HepG2 (cell line): ENCODE measurements around the gene DPH2. TPM values are rescaled to one million over a fixed set of nuclear protein-coding genes. Genes with fewer than 3 reads are reported as not detected.

Source experiments
- AKNA ChIP-seq: sonication (generic); formaldehyde crosslinking; IDR thresholded peaks from 2 replicates; pipeline ENCODE4 v1.4.0; 2020; ENCODE audit warnings: missing genetic modification reagents, borderline replicate concordance
- BRCA1 ChIP-seq: sonication (generic); formaldehyde crosslinking; IDR thresholded peaks from 2 replicates; pipeline ENCODE4 v1.4.0; 2020; ENCODE audit warnings: missing genetic modification reagents
- DR1 ChIP-seq: sonication (generic); formaldehyde crosslinking; IDR thresholded peaks from 2 replicates; pipeline ENCODE4 v1.8.0; 2021; ENCODE audit warnings: mild to moderate bottlenecking, missing genetic modification reagents, inconsistent platforms
- HDAC1 ChIP-seq: sonication (generic); formaldehyde crosslinking; IDR thresholded peaks from 2 replicates; pipeline ENCODE4 v1.5.1; 2020; ENCODE audit warnings: mild to moderate bottlenecking, missing genetic modification reagents
- HNRNPLL ChIP-seq: fragments of 200-400 bp; formaldehyde crosslinking; IDR thresholded peaks from 2 replicates; pipeline ENCODE4 v1.6.1; 2017; ENCODE audit warnings: mild to moderate bottlenecking, low read depth, low read length; ENCODE audit not compliant: poor library complexity, severe bottlenecking
- MYC ChIP-seq: sonication (generic); formaldehyde crosslinking; IDR thresholded peaks from 2 replicates; pipeline ENCODE4 v1.9.0; 2021; ENCODE audit warnings: missing genetic modification reagents, borderline replicate concordance
- PCBP1 ChIP-seq: fragments of 200-400 bp; formaldehyde crosslinking; IDR thresholded peaks from 2 replicates; pipeline ENCODE4 v1.6.1; 2017; ENCODE audit warnings: mild to moderate bottlenecking, low read depth, low read length, borderline replicate concordance
- PHF21A ChIP-seq: sonication (generic); formaldehyde crosslinking; IDR thresholded peaks from 2 replicates; pipeline ENCODE4 v1.5.0; 2020; ENCODE audit warnings: mild to moderate bottlenecking, missing genetic modification reagents
- POLR2AphosphoS5 ChIP-seq: IDR thresholded peaks from 2 replicates; pipeline ENCODE4 v1.6.1; 2012; ENCODE audit warnings: low read depth, low read length
- SALL2 ChIP-seq: sonication (generic); formaldehyde crosslinking; IDR thresholded peaks from 2 replicates; pipeline ENCODE4 v1.8.1; 2023; ENCODE audit warnings: mild to moderate bottlenecking, missing genetic modification reagents, inconsistent platforms
- SKI ChIP-seq: fragments of 450-650 bp; IDR thresholded peaks from one replicate; pipeline ENCODE4 v1.6.1; 2018; ENCODE audit warnings: mild to moderate bottlenecking; ENCODE audit not compliant: partially characterized antibody
- ZFY ChIP-seq: sonication (generic); formaldehyde crosslinking; IDR thresholded peaks from 2 replicates; pipeline ENCODE4 v1.4.0; 2020; ENCODE audit warnings: missing genetic modification reagents
- ZKSCAN1 ChIP-seq: fragments of 150-350 bp; IDR thresholded peaks from 2 replicates; pipeline ENCODE4 v1.6.1; 2014; ENCODE audit warnings: low read length
- ZNF18 ChIP-seq: sonication (generic); formaldehyde crosslinking; IDR thresholded peaks from 2 replicates; pipeline ENCODE4 v1.8.0; 2022; ENCODE audit warnings: mild to moderate bottlenecking, missing genetic modification reagents; ENCODE audit not compliant: insufficient replicate concordance
- ZNF224 ChIP-seq: sonication (generic); formaldehyde crosslinking; IDR thresholded peaks from 2 replicates; pipeline ENCODE4 v1.5.0; 2020; ENCODE audit warnings: mild to moderate bottlenecking, missing genetic modification reagents
- ZNF275 ChIP-seq: sonication (generic); formaldehyde crosslinking; IDR thresholded peaks from 2 replicates; pipeline ENCODE4 v1.8.0; 2022; ENCODE audit warnings: missing genetic modification reagents, mild to moderate bottlenecking, inconsistent platforms, borderline replicate concordance
- ZNF431 ChIP-seq: sonication (generic); formaldehyde crosslinking; IDR thresholded peaks from 2 replicates; pipeline ENCODE4 v1.9.0; 2022; ENCODE audit warnings: missing genetic modification reagents, low read depth, mild to moderate bottlenecking, borderline replicate concordance
- ZNF567 ChIP-seq: sonication (generic); formaldehyde crosslinking; IDR thresholded peaks from 2 replicates; pipeline ENCODE4 v1.8.1; 2023; ENCODE audit warnings: mild to moderate bottlenecking, missing genetic modification reagents, borderline replicate concordance
- ZNF740 ChIP-seq: sonication (generic); formaldehyde crosslinking; IDR thresholded peaks from 2 replicates; pipeline ENCODE4 v1.4.0; 2020; ENCODE audit warnings: missing genetic modification reagents
- ZNF781 ChIP-seq: sonication (generic); formaldehyde crosslinking; IDR thresholded peaks from 2 replicates; pipeline ENCODE4 v1.5.1; 2020; ENCODE audit warnings: borderline replicate concordance, mild to moderate bottlenecking, missing genetic modification reagents; ENCODE audit errors: not compliant biosample characterization
- polyA plus RNA-seq, 8 experiments: library from polyadenylated mRNA; depleted of rRNA in 3 of 8; stranded (reverse) in 7 of 8; unstranded in 1 of 8; fragments of >200 nt; fragmentation: Illumina TruSeq in 4 of 8; extraction: Trizol in 4 of 8; gene quantifications; 2 replicates each; pipeline versions ENCODE4 v1.2.1 to v1.2.3, GENCODE V29; 2011 to 2016; ENCODE audit warnings: low read depth in 4 of 8, missing spikeins in 1 of 8, mixed read lengths in 1 of 8; ENCODE audit not compliant: insufficient read depth in 1 of 8
- total RNA-seq, 5 experiments: library from RNA; depleted of rRNA; stranded (reverse); fragments of >200 nt; fragmentation: Illumina TruSeq; extraction: Trizol; gene quantifications; 2 replicates each; pipeline ENCODE4 v1.2.3, GENCODE V29; 2016; ENCODE audit warnings: low read depth in 1 of 5

Gene DPH2
- total and polyA plus RNA-seq, 2 of the 13 experiments (the other 11 are each of a cell fraction or from before 2014, with no cell fraction given): 32.2 to 38.3 TPM

- TF ChIP-seq PHF21A (CRISPR knock-in tag) (peak; percentile 35; the same call in 1 of the 2 replicates), BRCA1 (no peak), ZNF740 (CRISPR knock-in tag) (no peak), ZNF567 (CRISPR knock-in tag) (0 out of 2 replicates have a peak, but pooled peaks have one; percentile 61), ZNF781 (CRISPR knock-in tag) (peak; percentile 38), SALL2 (CRISPR knock-in tag) (no peak), POLR2AphosphoS5 (no peak; the same call in 1 of the 2 replicates), MYC (CRISPR knock-in tag) (peak; percentile 42), ZNF275 (CRISPR knock-in tag) (no peak), ZNF18 (peak; percentile 55), DR1 (peak; percentile 27; the same call in 1 of the 2 replicates), ZNF224 (CRISPR knock-in tag) (peak; percentile 44; the same call in 1 of the 2 replicates), ZFY (CRISPR knock-in tag) (peak; percentile 3; the same call in 1 of the 2 replicates), ZNF431 (0 out of 2 replicates have a peak, but pooled peaks have one; percentile 2), ZKSCAN1 (0 out of 2 replicates have a peak, but pooled peaks have one; percentile 15), HDAC1 (CRISPR knock-in tag) (peak; percentile 68; the same call in 1 of the 2 replicates), SKI (peak; percentile 13), AKNA (no peak), PCBP1 (0 out of 2 replicates have a peak, but pooled peaks have one; percentile 21), HNRNPLL (peak; percentile 20)
These were observed 8.9 kb downstream of the DPH2 start, which contains the start of gene B4GALT2 (continued) for GRCh38 chr1:43978551-43979260.
